Mammary epithelial cell (primary cell): ENCODE results near the gene DLEU7.

Source experiments
- EZH2 ChIP-seq: IDR thresholded peaks from 2 replicates; pipeline ENCODE4 v1.6.1; 2012; ENCODE audit warnings: low read length, inconsistent platforms, borderline replicate concordance
- TF ChIP-seq, protein P1 (sequence below), 2 donors: IDR thresholded peaks in 1 of 2; conservative IDR thresholded peaks in 1 of 2; 2 replicates each; pipeline ENCODE4 v1.5.1; 2011 to 2012; ENCODE audit warnings: inconsistent platforms in 2 of 2, low read length in 2 of 2, mild to moderate bottlenecking in 2 of 2, control low read depth in 1 of 2, low read depth in 1 of 2; ENCODE audit not compliant: insufficient read depth in 1 of 2; ENCODE audit errors: extremely low read depth in 1 of 2

DNA sequence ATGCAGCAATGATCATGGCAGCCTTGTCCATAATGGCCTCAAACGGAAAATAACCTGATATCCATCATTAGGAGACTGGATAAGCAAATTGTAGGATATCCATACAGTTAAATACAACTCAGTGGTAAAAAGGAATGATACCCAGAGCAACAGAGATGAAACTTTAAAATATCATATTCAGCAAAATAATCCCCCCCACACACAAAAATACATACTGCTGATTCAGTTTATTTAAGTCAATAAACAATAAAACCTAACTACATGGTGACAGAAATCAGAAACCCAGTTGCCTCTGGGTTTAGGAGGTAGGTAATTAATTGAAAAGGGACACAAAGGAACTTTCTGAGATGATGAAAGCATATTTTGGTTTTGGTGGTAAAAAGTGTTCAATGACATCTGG lies 27.9 kb upstream of the DLEU7 start:
- no peak for TF ChIP-seq EZH2
- TF ChIP-seq, protein P1, sequence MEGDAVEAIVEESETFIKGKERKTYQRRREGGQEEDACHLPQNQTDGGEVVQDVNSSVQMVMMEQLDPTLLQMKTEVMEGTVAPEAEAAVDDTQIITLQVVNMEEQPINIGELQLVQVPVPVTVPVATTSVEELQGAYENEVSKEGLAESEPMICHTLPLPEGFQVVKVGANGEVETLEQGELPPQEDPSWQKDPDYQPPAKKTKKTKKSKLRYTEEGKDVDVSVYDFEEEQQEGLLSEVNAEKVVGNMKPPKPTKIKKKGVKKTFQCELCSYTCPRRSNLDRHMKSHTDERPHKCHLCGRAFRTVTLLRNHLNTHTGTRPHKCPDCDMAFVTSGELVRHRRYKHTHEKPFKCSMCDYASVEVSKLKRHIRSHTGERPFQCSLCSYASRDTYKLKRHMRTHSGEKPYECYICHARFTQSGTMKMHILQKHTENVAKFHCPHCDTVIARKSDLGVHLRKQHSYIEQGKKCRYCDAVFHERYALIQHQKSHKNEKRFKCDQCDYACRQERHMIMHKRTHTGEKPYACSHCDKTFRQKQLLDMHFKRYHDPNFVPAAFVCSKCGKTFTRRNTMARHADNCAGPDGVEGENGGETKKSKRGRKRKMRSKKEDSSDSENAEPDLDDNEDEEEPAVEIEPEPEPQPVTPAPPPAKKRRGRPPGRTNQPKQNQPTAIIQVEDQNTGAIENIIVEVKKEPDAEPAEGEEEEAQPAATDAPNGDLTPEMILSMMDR (conservative IDR thresholded peaks at IDR 0.05 in 1 of 2, IDR thresholded peaks at IDR 0.05 in 1 of 2; ENCODE audit: extremely low read depth in 1 of 2, insufficient read depth in 1 of 2, low read depth in 1 of 2, low read length in 2 of 2): no peak
